Upper lobe of left lung (tissue), 6 donors: Measurements from ENCODE around the gene FAM20B. TPM values are rescaled to one million over a fixed set of nuclear protein-coding genes. Genes with fewer than 3 reads are reported as not detected.

Source experiments
- ATAC-seq, 2 donors: fragments of 200-7000 bp; cut with Tn5 transposase; one replicate each; pipeline ENCODE4 v1.9.1; 2022; ENCODE audit warnings: mild to moderate bottlenecking in 2 of 2, moderate library complexity in 2 of 2; ENCODE audit not compliant: low FRiP score in 2 of 2
- DNase-seq, 2 donors: peaks; one replicate each; pipeline ENCODE4 v3.0.0-alpha.2; 2019 to 2020
- H3K27ac ChIP-seq, 4 donors: fragments of 200-600 bp; sonication (generic); one replicate each; pipeline ENCODE4 v1.5.1; 2016 to 2019
- H3K27me3 ChIP-seq, 4 donors: fragments of 200-600 bp; sonication (generic); one replicate each; pipeline ENCODE4 v1.5.1; 2017 to 2019
- H3K36me3 ChIP-seq, 4 donors: fragments of 200-600 bp; sonication (generic); one replicate each; pipeline ENCODE4 v1.5.1; 2016 to 2019
- H3K4me1 ChIP-seq, 4 donors: fragments of 200-600 bp; sonication (generic); one replicate each; pipeline ENCODE4 v1.5.1; 2018 to 2019
- H3K4me3 ChIP-seq, 4 donors: fragments of 200-600 bp; sonication (generic); one replicate each; pipeline ENCODE4 v1.5.1; 2017 to 2019; ENCODE audit warnings: mild to moderate bottlenecking in 2 of 4, moderate library complexity in 1 of 4
- H3K9me3 ChIP-seq, 4 donors: fragments of 200-600 bp; sonication (generic); one replicate each; pipeline ENCODE4 v1.5.1; 2018 to 2019
- CTCF ChIP-seq, 6 experiments: fragments of 450-650 bp in 4 of 6; fragments of 200-600 bp in 2 of 6; sonication (generic) in 2 of 6; IDR thresholded peaks; one replicate each; pipeline ENCODE4 v1.5.1; 2016 to 2019; ENCODE audit warnings: antibody characterized with exemption in 6 of 6
- EP300 ChIP-seq, 4 donors: sonication (generic); formaldehyde crosslinking; IDR thresholded peaks; one replicate each; pipeline ENCODE4 v1.5.1; 2017; ENCODE audit warnings: antibody characterized with exemption in 4 of 4, control low read depth in 2 of 4
- POLR2A ChIP-seq, 4 donors: fragments of 450-650 bp; IDR thresholded peaks; one replicate each; pipeline ENCODE4 v1.5.1; 2016 to 2017; ENCODE audit warnings: antibody characterized with exemption in 4 of 4, mild to moderate bottlenecking in 2 of 4
- POLR2AphosphoS5 ChIP-seq, 2 donors: sonication (generic); formaldehyde crosslinking; IDR thresholded peaks; one replicate each; pipeline ENCODE4 v1.5.1; 2017; ENCODE audit warnings: antibody characterized with exemption in 2 of 2
- WGBS, 2 donors: methylation state at CpG; one replicate each; pipeline ENCODE4 v1.1.5; 2017 to 2018; 5-methylcytosine and 5-hydroxymethylcytosine counted together
- total RNA-seq, 6 donors: library from RNA; depleted of rRNA in 4 of 6; stranded (reverse); fragments of >200 nt in 4 of 6; gene quantifications; one replicate each; pipeline versions ENCODE4 v1.1.0 to v1.2.1, GENCODE V29; 2016 to 2021
- donor health status: DM: no; HTN: no; CAD: no; lungs with moderate emphysema.
- donor health status: DM: no; HTN: yes; CAD: no; lungs with severe emphysema.

Gene FAM20B
- total RNA-seq, 6 donors from 2014 or later, result 7.3 to 41.7 (median 24.9) TPM

GRCh38 chr1:179012038-179012437, 13.7 kb upstream of the FAM20B start:
- Histone ChIP-seq H3K4me1 (peaks cover 4 to 10% (median 9%) of the 10 kb centered on the region in 4 donors), H3K9me3 (no peaks in the 10 kb centered on the region), H3K36me3 (no peaks in the 10 kb centered on the region), H3K4me3 (no peak overlapping the region), H3K27ac (no peak overlapping the region), H3K27me3 (no peaks in the 10 kb centered on the region)
- ATAC-seq, result no peak
- WGBS, 2 donors, result 95 to 100% methylated on average over 1 of the region's 1 CpG
- no peak for DNase-seq
- TF ChIP-seq EP300 (IDR thresholded peaks at IDR 0.05) (no peak), POLR2A (IDR thresholded peaks at IDR 0.05) (no peak), POLR2AphosphoS5 (IDR thresholded peaks at IDR 0.05) (no peak), CTCF (IDR thresholded peaks at IDR 0.05) (no peak)

- DNase-seq, result no peak
- WGBS, 2 donors, result 93% methylated on average over 1 of the region's 1 CpG
These were observed 11.6 kb upstream of the FAM20B start for GRCh38 chr1:179014123-179014522.

GRCh38 chr1:179015396-179015795, 10.3 kb upstream of the FAM20B start:
- H3K27ac ChIP-seq, result no peak overlapping the region
- no peak overlapping the region for H3K4me3 ChIP-seq
- peaks cover 9 to 20% (median 18%) of the 10 kb centered on the region in 4 donors for H3K4me1 ChIP-seq
- WGBS, 2 donors, result 96 to 97% methylated on average over 2 of the region's 2 CpGs
- H3K9me3 ChIP-seq, result no peaks in the 10 kb centered on the region
- ATAC-seq (no peak), DNase-seq (no peak)
- no peaks in the 10 kb centered on the region for H3K27me3 ChIP-seq
- H3K36me3 ChIP-seq, result no peaks in the 10 kb centered on the region
- TF ChIP-seq POLR2A (IDR thresholded peaks at IDR 0.05) (no peak), EP300 (IDR thresholded peaks at IDR 0.05) (no peak), CTCF (IDR thresholded peaks at IDR 0.05) (no peak), POLR2AphosphoS5 (IDR thresholded peaks at IDR 0.05) (no peak)

More at GRCh38 chr1:179014123-179014522, 11.6 kb upstream of the FAM20B start:
- Histone ChIP-seq H3K4me1 (peaks cover 9 to 20% (median 18%) of the 10 kb centered on the region in 4 donors), H3K27me3 (no peaks in the 10 kb centered on the region), H3K9me3 (no peaks in the 10 kb centered on the region), H3K36me3 (no peaks in the 10 kb centered on the region), H3K27ac (no peak overlapping the region), H3K4me3 (no peak overlapping the region)
- TF ChIP-seq POLR2A (IDR thresholded peaks at IDR 0.05) (no peak), CTCF (IDR thresholded peaks at IDR 0.05) (no peak), EP300 (IDR thresholded peaks at IDR 0.05) (no peak), POLR2AphosphoS5 (IDR thresholded peaks at IDR 0.05) (no peak)
- no peak for ATAC-seq

- Histone ChIP-seq H3K27ac (peak overlapping the region; percentile 36 to 61 (median 56)), H3K27me3 (no peaks in the 10 kb centered on the region), H3K4me3 (no peak overlapping the region), H3K9me3 (no peaks in the 10 kb centered on the region), H3K36me3 (no peaks in the 10 kb centered on the region), H3K4me1 (peaks cover 9 to 20% (median 18%) of the 10 kb centered on the region in 4 donors)
- WGBS, 2 donors, result 19 to 26% methylated on average over 4 to 5 of the region's 5 CpGs
- DNase-seq (peak in 1 of 2 donors; percentile 96), ATAC-seq (peak; percentile 87 to 92)
- no peak for TF ChIP-seq EP300 (IDR thresholded peaks at IDR 0.05)
- no peak for TF ChIP-seq CTCF (IDR thresholded peaks at IDR 0.05)
- no peak for TF ChIP-seq POLR2A (IDR thresholded peaks at IDR 0.05)
- TF ChIP-seq POLR2AphosphoS5 (IDR thresholded peaks at IDR 0.05), result peak in 1 of 2 donors; percentile 55
These were observed 8.8 kb upstream of the FAM20B start for GRCh38 chr1:179016706-179017382.
